Panc1 (cell line): Measurements from ENCODE around the gene EMX1. TPM values are rescaled to one million over a fixed set of nuclear protein-coding genes. Genes with fewer than 3 reads are reported as not detected.

Experiments used
- total RNA-seq: library from RNA; stranded (reverse); gene quantifications from one replicate; pipeline ENCODE4 v1.2.1, GENCODE V29; 2021; ENCODE audit not compliant: unreplicated experiment

EMX1 gene
- total RNA-seq, 1 experiment from 2014 or later, result 0.36 TPM

Other genes with a start within 250 kb of the EMX1 start
- gene EXOC6B, start 91.5 kb upstream of the EMX1 start, total RNA-seq, result 23.2 TPM
- gene SPR, start 30.1 kb upstream of the EMX1 start, total RNA-seq, result 75.4 TPM
- 27.8 TPM for gene SFXN5, start 154.2 kb downstream of the EMX1 start, total RNA-seq
- gene RAB11FIP5, start 195.4 kb downstream of the EMX1 start, total RNA-seq, result 27.3 TPM